GM18870 (cell line): ENCODE measurements around the gene TMBIM6.
"Not testable (repeated sequence)": the region's sequence is repeated elsewhere in the genome, so short reads cannot be mapped to it uniquely, and the experiment has no call there.

Experiments used
- ATAC-seq: cut with Tn5 transposase; IDR thresholded peaks from one replicate; pipeline ENCODE4 v1.9.1; 2021; ENCODE audit warnings: moderate library complexity; ENCODE audit not compliant: unreplicated experiment

Gene TMBIM6

GRCh38 chr12:49776413-49776812, 35.1 kb downstream of the TMBIM6 start:
- no peak for ATAC-seq

- ATAC-seq = no peak
Observed at GRCh38 chr12:49776858-49777257, 35.5 kb downstream of the TMBIM6 start.

GRCh38 chr12:49777341-49777740, 36.0 kb downstream of the TMBIM6 start:
- ATAC-seq = no peak

- ATAC-seq = no peak
Observed at GRCh38 chr12:49777800-49778748, 36.7 kb downstream of the TMBIM6 start.

- no peak for ATAC-seq
Observed at GRCh38 chr12:49779581-49779980, 38.2 kb downstream of the TMBIM6 start.

GRCh38 chr12:49780914-49781313, 39.6 kb downstream of the TMBIM6 start:
- ATAC-seq = not testable (repeated sequence)

- no peak for ATAC-seq
Observed at GRCh38 chr12:49783917-49784676, 42.7 kb downstream of the TMBIM6 start.

GRCh38 chr12:49784756-49785409, 43.5 kb downstream of the TMBIM6 start:
- ATAC-seq = no peak

- ATAC-seq = no peak
Observed at GRCh38 chr12:49787672-49788071, 46.3 kb downstream of the TMBIM6 start.

- no peak for ATAC-seq
Observed at GRCh38 chr12:49789992-49790391, 48.6 kb downstream of the TMBIM6 start.

- ATAC-seq = no peak
Observed at GRCh38 chr12:49790741-49791555, 49.6 kb downstream of the TMBIM6 start.

- no peak for ATAC-seq
Observed at GRCh38 chr12:49791700-49792099, 50.3 kb downstream of the TMBIM6 start.

GRCh38 chr12:49792181-49792970, 51.0 kb downstream of the TMBIM6 start:
- no peak for ATAC-seq

- no peak for ATAC-seq
Observed at GRCh38 chr12:49792976-49793580, 51.7 kb downstream of the TMBIM6 start.

GRCh38 chr12:49793620-49794019, 52.3 kb downstream of the TMBIM6 start:
- ATAC-seq = no peak

- ATAC-seq = no peak
Observed at GRCh38 chr12:49794021-49794420, 52.7 kb downstream of the TMBIM6 start.

- ATAC-seq = no peak
Observed at GRCh38 chr12:49794811-49795653, 53.7 kb downstream of the TMBIM6 start.

GRCh38 chr12:49795654-49796105, 54.3 kb downstream of the TMBIM6 start:
- ATAC-seq = no peak
